ENCODE data around the gene RNF126.

RNF126 gene

GRCh38 chr19:661427-662196 is 1.4 kb downstream of the RNF126 start:
- DNase-seq, result peak; percentile 50 to 55
- TF ChIP-seq POLR2A (IDR thresholded peaks at IDR 0.05; ENCODE audit: low read length) (peak; percentile 13), GATA1 (IDR thresholded peaks at IDR 0.05; ENCODE audit: low read depth, low read length) (no peak)

- TF ChIP-seq GATA1 (IDR thresholded peaks at IDR 0.05; ENCODE audit: low read depth, low read length) (no peak), POLR2A (IDR thresholded peaks at IDR 0.05; ENCODE audit: low read length) (no peak)
- DNase-seq, result no peak
Measured at GRCh38 chr19:660793-661426, 2.1 kb downstream of the RNF126 start.

- DNase-seq, result peak; percentile 39 to 47
- TF ChIP-seq GATA1 (IDR thresholded peaks at IDR 0.05; ENCODE audit: low read depth, low read length) (no peak), POLR2A (IDR thresholded peaks at IDR 0.05; ENCODE audit: low read length) (no peak)
Measured at GRCh38 chr19:658916-659839, 3.8 kb downstream of the RNF126 start.

DNA sequence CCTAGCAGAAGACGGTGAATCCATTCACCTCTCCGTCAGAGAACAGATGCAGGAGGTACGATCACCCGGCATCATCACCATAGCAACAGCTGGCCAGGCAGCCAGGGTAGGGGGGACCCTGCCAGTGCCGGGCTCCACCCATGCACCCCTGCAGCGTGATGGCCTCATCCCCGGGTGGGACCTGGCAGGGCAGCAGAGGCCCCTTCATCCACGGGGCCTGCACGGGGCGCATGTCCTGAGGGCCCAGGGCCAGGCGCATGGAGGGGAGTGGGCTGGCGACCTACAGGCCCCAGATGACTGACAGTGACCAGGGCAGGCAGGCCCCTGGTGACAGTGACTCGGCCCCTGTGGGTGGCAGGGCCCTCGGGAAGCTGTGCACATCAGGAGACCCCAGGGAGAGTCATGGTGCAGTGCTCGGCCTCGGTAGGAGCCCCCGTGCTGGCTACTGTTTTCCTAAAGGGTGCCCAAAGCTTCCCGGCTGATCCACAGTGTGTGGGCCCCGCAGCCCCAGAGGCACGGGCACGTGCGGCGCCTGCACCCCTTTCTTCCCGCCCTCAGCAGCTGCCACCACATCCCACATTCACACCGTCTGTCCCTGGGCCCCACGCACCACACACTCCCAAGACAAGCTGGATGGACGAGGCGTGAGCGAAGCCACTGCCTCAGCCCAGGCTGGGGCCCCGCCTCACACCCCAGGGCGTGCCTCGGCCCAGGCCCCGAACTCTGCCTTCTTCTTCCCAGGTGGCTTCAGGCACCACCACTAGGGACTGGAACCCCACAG is 4.8 kb downstream of the RNF126 start:
- DNase-seq, result no peak
- no peak for TF ChIP-seq GATA1 (IDR thresholded peaks at IDR 0.05; ENCODE audit: low read depth, low read length)
- no peak for TF ChIP-seq POLR2A (IDR thresholded peaks at IDR 0.05; ENCODE audit: low read length)

- no peak for DNase-seq
- TF ChIP-seq POLR2A (IDR thresholded peaks at IDR 0.05; ENCODE audit: low read length), result no peak
- no peak for TF ChIP-seq GATA1 (IDR thresholded peaks at IDR 0.05; ENCODE audit: low read depth, low read length)
Measured at GRCh38 chr19:657611-658010, 5.4 kb downstream of the RNF126 start.

DNA sequence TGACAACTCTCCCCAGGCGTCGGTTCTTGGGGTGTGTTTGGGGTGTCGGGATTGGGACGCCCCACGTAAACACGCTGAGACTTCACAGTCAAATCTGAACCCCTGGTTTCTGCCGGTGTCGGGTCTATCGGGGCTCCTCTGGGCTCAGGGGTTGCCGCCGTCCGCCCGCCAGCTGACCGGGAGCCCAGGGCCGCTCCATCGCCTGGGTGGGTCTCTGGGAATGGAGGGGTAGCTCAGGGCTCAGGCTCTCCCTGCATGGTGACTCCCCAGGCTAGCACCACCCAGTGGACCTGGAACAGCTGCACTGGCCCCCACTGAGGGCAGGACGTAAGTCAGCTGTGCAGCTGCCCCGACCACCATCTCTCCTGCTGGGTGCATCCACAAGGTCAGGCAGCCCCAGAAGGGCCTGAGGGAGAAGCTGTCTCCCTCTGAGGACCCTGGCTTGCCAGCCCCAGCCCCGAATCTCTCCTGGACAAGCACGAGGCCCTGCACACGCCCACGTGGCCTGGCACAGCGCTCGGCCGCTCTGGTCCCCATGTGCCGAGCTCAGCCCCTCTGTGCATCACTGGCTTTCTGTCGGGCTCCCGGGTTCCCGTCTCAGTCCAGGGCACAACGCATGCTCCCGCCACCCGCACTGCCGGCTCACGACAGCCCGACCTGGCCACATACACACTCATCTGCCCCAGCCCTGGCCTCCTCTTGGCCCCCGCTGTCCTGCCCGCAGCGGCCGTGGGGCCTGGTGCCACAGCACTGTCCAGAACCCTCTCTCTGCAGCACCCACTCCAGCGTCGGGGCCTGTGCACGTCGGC is 6.1 kb downstream of the RNF126 start:
- no peak for DNase-seq
- no peak for TF ChIP-seq GATA1 (IDR thresholded peaks at IDR 0.05; ENCODE audit: low read depth, low read length)
- TF ChIP-seq POLR2A (IDR thresholded peaks at IDR 0.05; ENCODE audit: low read length), result no peak

DNA sequence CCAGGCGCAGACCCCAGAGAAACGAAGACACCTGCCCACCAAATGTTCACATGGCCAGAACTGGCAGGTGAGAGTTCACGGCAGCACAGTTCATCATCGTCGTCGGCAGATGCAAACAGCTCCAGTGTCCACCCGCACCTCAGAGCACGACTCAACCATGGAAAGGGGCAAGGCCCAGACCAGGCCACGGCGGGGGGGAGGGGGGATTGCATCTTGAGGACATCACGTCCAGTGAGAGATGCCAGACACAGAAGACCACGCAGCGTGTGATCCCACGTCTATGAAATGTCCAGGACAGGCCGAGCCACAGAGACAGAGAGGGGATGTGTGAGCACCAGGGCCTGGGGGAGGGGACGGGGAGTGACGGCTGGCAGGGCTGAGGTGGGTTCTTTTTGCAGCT is 7.3 kb downstream of the RNF126 start:
- no peak for DNase-seq
- TF ChIP-seq GATA1 (IDR thresholded peaks at IDR 0.05; ENCODE audit: low read depth, low read length), result no peak
- no peak for TF ChIP-seq POLR2A (IDR thresholded peaks at IDR 0.05; ENCODE audit: low read length)

DNA sequence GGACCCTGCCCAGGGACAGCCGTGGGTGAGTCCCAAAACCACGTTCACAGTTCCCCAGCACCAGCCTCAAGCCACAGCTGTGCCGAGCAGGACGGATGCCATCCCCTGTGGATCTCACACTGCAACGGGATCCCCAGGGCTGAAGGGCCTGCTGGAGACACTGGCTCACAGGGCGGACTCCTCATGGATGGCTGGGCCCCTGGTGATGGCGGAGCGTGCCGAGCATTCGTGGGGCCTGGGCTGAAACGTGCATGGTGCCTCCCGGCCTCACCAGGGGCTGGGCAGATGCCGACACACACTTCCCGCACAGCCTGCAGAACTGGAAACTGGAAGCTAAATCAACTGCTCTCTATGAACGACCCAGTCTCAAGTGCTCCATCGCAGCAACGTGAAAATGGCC is 9.6 kb downstream of the RNF126 start:
- DNase-seq, result no peak
- TF ChIP-seq POLR2A (IDR thresholded peaks at IDR 0.05; ENCODE audit: low read length) (no peak), GATA1 (IDR thresholded peaks at IDR 0.05; ENCODE audit: low read depth, low read length) (no peak)

DNA sequence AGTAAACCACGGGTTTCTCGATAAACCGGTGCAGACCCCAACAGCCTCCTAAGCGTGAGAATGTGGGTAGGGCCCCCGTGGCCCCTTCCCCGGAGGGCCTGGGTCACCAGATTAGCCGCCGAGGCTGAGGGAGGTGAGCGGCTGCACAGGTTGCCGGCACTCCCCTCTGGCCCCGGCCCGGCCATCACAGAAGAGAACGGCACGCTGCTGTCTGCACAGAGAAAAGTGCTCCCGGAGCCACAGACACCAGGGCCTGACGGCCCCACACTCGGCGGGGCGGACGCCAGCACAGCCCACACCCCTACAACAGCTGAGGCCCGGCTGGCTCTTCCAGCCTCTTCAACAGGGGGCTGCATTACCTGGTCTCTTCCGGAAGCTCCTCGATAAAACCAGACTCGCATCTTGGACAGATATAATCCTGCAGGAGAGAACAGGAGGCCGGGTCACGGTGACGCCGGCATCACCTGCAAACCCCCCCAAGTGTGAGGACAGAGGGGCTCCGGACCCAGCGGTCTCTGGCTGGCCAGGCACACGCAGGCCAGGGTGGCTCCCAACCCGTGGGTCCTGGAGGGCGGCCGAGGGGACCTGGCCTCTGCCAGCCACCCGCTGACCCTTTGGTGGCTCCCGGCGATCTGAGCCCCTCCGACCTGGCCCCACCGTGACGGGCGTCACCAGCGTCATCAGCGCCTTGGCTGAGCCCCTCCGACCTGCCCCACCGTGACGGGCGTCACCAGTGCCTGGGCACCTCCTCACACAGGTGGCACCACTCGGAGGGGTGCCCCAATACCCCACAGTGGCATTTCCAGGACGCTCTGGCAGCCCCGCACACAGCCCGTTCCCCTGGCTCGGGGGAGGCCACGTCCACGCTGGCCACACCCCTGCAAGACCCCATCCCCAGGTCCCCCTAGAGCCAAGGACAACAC is 10.3 kb downstream of the RNF126 start:
- TF ChIP-seq GATA1 (IDR thresholded peaks at IDR 0.05; ENCODE audit: low read depth, low read length) (no peak), POLR2A (IDR thresholded peaks at IDR 0.05; ENCODE audit: low read length) (no peak)
- no peak for DNase-seq

- TF ChIP-seq POLR2A (IDR thresholded peaks at IDR 0.05; ENCODE audit: low read length) (no peak), GATA1 (IDR thresholded peaks at IDR 0.05; ENCODE audit: low read depth, low read length) (no peak)
- no peak for DNase-seq
Measured at GRCh38 chr19:651991-652390, 11.0 kb downstream of the RNF126 start.

DNA sequence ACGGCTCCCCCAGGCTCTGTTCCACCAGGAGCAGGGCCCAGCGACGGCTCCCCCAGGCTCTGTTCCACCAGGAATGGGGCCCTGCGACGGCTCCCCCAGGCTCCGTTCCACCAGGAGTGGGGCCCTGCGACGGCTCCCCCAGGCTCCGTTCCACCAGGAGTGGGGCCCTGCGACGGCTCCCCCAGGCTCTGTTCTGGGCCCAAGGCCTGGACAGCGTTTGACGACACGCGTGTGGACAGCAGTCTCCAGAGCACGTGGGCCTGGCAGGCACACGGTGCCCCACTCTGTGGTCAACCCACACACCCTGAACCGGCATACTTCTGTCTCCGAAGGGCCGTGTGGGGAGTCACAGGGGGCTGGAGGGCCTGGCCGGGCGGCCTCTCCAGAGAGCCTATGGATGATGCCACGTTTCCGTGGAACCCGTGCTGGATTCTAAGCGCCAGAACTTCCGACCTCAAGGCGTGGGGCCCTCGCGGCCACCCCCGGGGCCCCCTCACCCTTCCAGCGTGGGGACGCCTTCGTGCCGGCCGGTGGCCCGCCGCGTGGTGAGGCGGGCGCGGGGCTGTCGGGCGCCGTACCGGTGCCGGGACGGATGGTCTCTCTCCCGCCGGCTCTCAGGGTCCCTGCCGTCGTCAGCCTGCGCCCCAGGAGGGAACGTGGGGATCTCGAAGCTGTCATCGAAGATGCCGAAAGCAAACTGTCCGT is 11.7 kb downstream of the RNF126 start:
- no peak for DNase-seq
- no peak for TF ChIP-seq GATA1 (IDR thresholded peaks at IDR 0.05; ENCODE audit: low read depth, low read length)
- TF ChIP-seq POLR2A (IDR thresholded peaks at IDR 0.05; ENCODE audit: low read length), result no peak
